Smooth muscle cell (in vitro differentiated cells): ENCODE measurements around the gene CTSE. TPM values are rescaled to one million over a fixed set of nuclear protein-coding genes. Genes with fewer than 3 reads are reported as not detected.

Experiments
- DNase-seq: peaks from one replicate; lab custom pipeline; 2025; ENCODE audit not compliant: unreplicated experiment; lab: John Stamatoyannopoulos, UW
- H2AFZ ChIP-seq: fragments of 200-600 bp; sonication (generic); 2 replicates; pipeline ENCODE4 v1.6.0; 2016; ENCODE audit warnings: antibody characterized with exemption, low read depth, mild to moderate bottlenecking
- H3F3A ChIP-seq: fragments of 200-600 bp; sonication (generic); 2 replicates; pipeline ENCODE4 v1.6.0; 2017; ENCODE audit warnings: antibody characterized with exemption, low read depth
- H3K27ac ChIP-seq: fragments of 200-600 bp; sonication (generic); 2 replicates; pipeline ENCODE4 v1.5.1; 2016; ENCODE audit warnings: low read depth, mild to moderate bottlenecking
- H3K27me3 ChIP-seq: fragments of 200-600 bp; sonication (generic); 2 replicates; pipeline ENCODE4 v1.6.1; 2016; ENCODE audit warnings: low read depth, mild to moderate bottlenecking
- H3K36me3 ChIP-seq: fragments of 200-600 bp; sonication (generic); 2 replicates; pipeline ENCODE4 v1.5.1; 2016; ENCODE audit warnings: low read depth
- H3K4me1 ChIP-seq: fragments of 200-600 bp; sonication (generic); 2 replicates; pipeline ENCODE4 v1.5.1; 2016; ENCODE audit warnings: low read depth
- H3K4me2 ChIP-seq: fragments of 200-600 bp; sonication (generic); 2 replicates; pipeline ENCODE4 v1.6.0; 2016; ENCODE audit warnings: mild to moderate bottlenecking
- H3K4me3 ChIP-seq: fragments of 200-600 bp; sonication (generic); 2 replicates; pipeline ENCODE4 v1.5.1; 2016; ENCODE audit warnings: mild to moderate bottlenecking
- H3K79me2 ChIP-seq: fragments of 200-600 bp; sonication (generic); 2 replicates; pipeline ENCODE4 v1.6.0; 2016; ENCODE audit warnings: low read depth, mild to moderate bottlenecking
- H3K9ac ChIP-seq: fragments of 200-600 bp; sonication (generic); 2 replicates; pipeline ENCODE4 v1.6.0; 2016; ENCODE audit warnings: low read depth
- H3K9me3 ChIP-seq: fragments of 200-600 bp; sonication (generic); replicated peaks from 2 replicates; pipeline ENCODE4 v1.5.1; 2016; ENCODE audit warnings: low read depth
- H4K20me1 ChIP-seq: fragments of 200-600 bp; sonication (generic); 2 replicates; pipeline ENCODE4 v1.6.0; 2016; ENCODE audit warnings: low read depth
- WGBS: methylation state at CpG from one replicate; pipeline ENCODE4 v1.1.7; 2016; ENCODE audit warnings: low lambda C conversion rate; 5-methylcytosine and 5-hydroxymethylcytosine counted together
- polyA plus RNA-seq: library from polyadenylated mRNA; unstranded; fragments of >200 nt; fragmentation: Nextera tagmentation; extraction: Ambion mirVana; gene quantifications from 2 replicates; pipeline ENCODE4 v1.2.1, GENCODE V29; 2016
- total RNA-seq: library from RNA; depleted of rRNA; stranded (reverse); fragments of >200 nt; gene quantifications from 2 replicates; pipeline ENCODE4 v1.2.3, GENCODE V29; 2014
- TF ChIP-seq, protein P1 (sequence below): fragments of 200-600 bp; sonication (generic); IDR thresholded peaks from 2 replicates; pipeline ENCODE4 v1.5.1; 2017; ENCODE audit warnings: borderline replicate concordance, mild to moderate bottlenecking, antibody characterized with exemption; ENCODE audit not compliant: insufficient read depth, poor library complexity, severe bottlenecking

CTSE gene
- total RNA-seq (not detected in 2 replicates), polyA plus RNA-seq (not detected in 2 replicates)

DNA sequence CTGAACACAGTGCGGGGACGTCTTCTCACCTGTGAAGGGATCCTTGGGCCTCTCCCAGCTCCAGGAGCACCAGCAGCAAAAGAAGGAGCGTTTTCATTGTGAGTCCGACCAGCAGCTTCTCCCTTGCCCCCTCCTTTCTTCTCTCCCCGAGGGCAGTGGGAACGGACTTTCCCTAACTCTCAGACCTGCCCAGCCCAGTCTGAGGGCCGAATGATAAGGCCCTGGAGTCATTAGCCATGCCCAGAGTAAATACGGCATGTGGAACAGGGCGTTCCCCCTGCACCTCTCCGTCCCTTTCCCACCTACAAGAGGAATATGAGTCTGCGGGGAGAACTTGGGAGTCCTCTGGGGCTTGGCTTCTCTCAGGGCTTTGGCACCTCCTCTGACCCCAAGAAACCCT lies at the start of gene CTSE:
Gene CTSE (minus strand): TSS at position 201 of the 400 bp plus-strand sequence. CDS start 104 bp downstream, at position 97.
- H3K9ac ChIP-seq, result no peak within 1 kb of the TSS
- H2AFZ ChIP-seq, result no peak within 1 kb of the TSS
- H3K27ac ChIP-seq, result no peak within 1 kb of the TSS
- no peaks in the 10 kb centered on the region for H3K9me3 ChIP-seq
- TF ChIP-seq, protein P1, sequence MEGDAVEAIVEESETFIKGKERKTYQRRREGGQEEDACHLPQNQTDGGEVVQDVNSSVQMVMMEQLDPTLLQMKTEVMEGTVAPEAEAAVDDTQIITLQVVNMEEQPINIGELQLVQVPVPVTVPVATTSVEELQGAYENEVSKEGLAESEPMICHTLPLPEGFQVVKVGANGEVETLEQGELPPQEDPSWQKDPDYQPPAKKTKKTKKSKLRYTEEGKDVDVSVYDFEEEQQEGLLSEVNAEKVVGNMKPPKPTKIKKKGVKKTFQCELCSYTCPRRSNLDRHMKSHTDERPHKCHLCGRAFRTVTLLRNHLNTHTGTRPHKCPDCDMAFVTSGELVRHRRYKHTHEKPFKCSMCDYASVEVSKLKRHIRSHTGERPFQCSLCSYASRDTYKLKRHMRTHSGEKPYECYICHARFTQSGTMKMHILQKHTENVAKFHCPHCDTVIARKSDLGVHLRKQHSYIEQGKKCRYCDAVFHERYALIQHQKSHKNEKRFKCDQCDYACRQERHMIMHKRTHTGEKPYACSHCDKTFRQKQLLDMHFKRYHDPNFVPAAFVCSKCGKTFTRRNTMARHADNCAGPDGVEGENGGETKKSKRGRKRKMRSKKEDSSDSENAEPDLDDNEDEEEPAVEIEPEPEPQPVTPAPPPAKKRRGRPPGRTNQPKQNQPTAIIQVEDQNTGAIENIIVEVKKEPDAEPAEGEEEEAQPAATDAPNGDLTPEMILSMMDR, result no peak
- H3K4me1 ChIP-seq, result no peaks in the 10 kb centered on the region
- no peak for DNase-seq
- H3K4me2 ChIP-seq, result no peak within 1 kb of the TSS
- no peaks in the 10 kb centered on the region for H3K27me3 ChIP-seq
- 90% methylated on average over 11 of the region's 11 CpGs for WGBS
- no peaks in the 10 kb centered on the region for H3K36me3 ChIP-seq
- no peaks in the 10 kb centered on the region for H3K79me2 ChIP-seq
- H3F3A ChIP-seq, result no peaks in the 10 kb centered on the region
- no peak within 1 kb of the TSS for H3K4me3 ChIP-seq
- no peaks in the 10 kb centered on the region for H4K20me1 ChIP-seq

DNA sequence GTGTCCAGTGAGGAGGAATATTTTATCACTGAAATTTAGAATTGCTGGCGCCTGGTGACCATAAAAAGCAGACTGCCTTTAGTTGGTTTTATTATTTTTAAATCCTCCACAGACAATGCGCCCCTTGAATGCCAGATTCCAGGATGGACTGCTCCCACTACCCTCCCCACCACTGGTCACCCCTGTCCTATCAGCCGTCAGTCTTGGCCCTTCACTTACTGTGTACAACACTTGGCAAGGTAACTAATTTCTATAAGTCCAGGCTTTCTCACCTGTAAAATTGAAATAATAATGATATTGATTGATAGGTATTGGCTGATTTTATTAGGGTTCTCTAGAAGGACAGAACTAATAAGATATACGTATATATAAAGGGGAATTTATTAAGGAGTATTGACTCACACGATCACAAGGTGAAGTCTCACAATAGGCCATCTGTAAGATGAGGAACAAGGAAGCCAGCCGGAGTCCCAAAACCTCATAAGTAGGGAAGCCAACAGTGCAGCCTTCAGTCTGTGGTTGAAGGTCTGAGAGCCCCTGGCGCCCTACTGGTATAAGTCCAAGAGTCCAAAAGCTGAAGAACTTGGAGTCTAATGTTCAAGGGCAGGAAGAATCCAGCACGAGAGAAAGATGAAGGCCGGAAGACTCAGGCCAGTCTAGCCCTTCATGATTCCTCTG lies 47.1 kb upstream of the CTSE start:
- Histone ChIP-seq H3F3A (no peaks in the 10 kb centered on the region), H2AFZ (no peak overlapping the region), H3K9ac (no peak overlapping the region), H3K27me3 (no peaks in the 10 kb centered on the region), H4K20me1 (no peaks in the 10 kb centered on the region), H3K27ac (no peak overlapping the region), H3K4me1 (no peaks in the 10 kb centered on the region), H3K4me2 (no peak overlapping the region), H3K36me3 (no peaks in the 10 kb centered on the region), H3K4me3 (no peak overlapping the region), H3K9me3 (no peaks in the 10 kb centered on the region), H3K79me2 (no peaks in the 10 kb centered on the region)
- WGBS, result 97% methylated on average over 9 of the region's 9 CpGs
- DNase-seq, result no peak
- TF ChIP-seq, protein P1, result no peak

DNA sequence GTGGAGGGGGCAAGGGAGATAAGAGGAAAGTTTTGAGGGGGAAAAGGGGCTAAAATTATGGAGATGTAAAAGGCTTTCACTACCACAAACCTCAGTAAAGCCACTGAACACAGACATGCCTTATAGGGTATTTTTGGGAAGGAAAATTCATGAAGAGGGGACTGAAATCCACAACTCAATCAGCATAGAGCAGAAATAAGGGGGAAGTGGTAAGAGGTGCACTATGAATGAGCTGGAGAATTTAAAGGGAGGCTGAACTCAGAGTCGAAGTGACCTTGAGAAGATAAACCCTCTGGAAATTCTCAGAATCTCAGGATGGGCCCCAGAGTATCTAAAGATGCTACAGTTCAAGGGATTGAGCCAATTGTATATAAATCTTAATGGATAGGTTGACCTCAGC lies 44.6 kb upstream of the CTSE start:
- no peaks in the 10 kb centered on the region for H3K4me1 ChIP-seq
- TF ChIP-seq, protein P1, result no peak
- 93% methylated on average over 1 of the region's 1 CpG for WGBS

More for the DNA sequence above, 44.6 kb upstream of the CTSE start:
- Histone ChIP-seq H3F3A (no peaks in the 10 kb centered on the region), H3K4me2 (no peak overlapping the region), H4K20me1 (no peaks in the 10 kb centered on the region), H3K9ac (no peak overlapping the region), H3K4me3 (no peak overlapping the region), H3K9me3 (no peaks in the 10 kb centered on the region), H3K79me2 (no peaks in the 10 kb centered on the region), H3K36me3 (no peaks in the 10 kb centered on the region), H3K27ac (no peak overlapping the region), H3K27me3 (no peaks in the 10 kb centered on the region), H2AFZ (no peak overlapping the region)
- no peak for DNase-seq
